ENCODE results near the gene RABGGTB. TPM values are rescaled to one million over a fixed set of nuclear protein-coding genes. Genes with fewer than 3 reads are reported as not detected.
A peak's percentile ranks its signal among the peaks of the same experiment; 100 is the strongest.

Gene RABGGTB
- total RNA-seq, 1 donor from 2014 or later, result 111 TPM

DNA sequence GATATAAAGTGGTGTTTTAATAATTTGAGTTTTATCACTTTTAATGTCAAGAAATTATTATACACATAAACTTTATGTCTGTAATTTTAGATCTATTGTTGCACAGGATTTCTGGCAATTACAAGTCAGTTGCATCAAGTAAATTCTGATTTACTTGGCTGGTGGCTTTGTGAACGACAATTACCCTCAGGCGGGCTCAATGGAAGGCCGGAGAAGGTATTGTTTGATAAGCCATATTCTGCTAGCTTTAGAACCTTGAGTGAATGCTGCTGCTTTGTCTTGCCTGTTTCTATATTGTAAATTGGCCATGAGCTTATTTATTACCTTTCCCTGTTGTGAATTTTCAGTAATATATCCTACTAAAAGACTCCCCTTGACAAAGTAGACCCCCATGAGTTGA is 6.0 kb downstream of the RABGGTB start:
- Mint-ChIP-seq H3K4me3 (no peak overlapping the region), H3K4me1 (peaks cover 53% of the 10 kb centered on the region), H3K9me3 (no peaks in the 10 kb centered on the region), H3K27ac (ENCODE audit: unreplicated experiment) (no peak overlapping the region), H3K36me3 (ENCODE audit: low read depth) (peaks cover 43% of the 10 kb centered on the region), H3K27me3 (ENCODE audit: low read depth) (no peaks in the 10 kb centered on the region)
- DNase-seq (ENCODE audit: low read depth, low spot score), result no peak
- no peak for TF ChIP-seq CTCF (conservative IDR thresholded peaks at IDR 0.05)

DNA sequence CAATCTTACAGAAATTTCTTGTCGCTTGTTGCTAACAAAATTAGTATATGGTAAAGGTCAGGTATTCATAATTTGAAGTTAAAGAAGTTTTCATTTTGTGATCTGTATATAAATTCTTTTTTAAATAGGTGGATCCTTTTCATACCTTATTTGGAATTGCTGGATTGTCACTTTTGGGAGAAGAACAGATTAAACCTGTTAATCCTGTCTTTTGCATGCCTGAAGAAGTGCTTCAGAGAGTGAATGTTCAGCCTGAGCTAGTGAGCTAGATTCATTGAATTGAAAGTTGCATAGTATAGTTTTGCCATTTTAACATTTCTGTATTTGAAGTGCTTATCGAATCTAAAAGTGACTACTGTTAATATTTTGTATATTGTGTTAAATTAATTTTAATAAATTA is 8.3 kb downstream of the RABGGTB start:
- no peaks in the 10 kb centered on the region for H3K27me3 Mint-ChIP-seq (ENCODE audit: low read depth)
- H3K4me1 Mint-ChIP-seq, result peaks cover 32% of the 10 kb centered on the region
- H3K4me3 Mint-ChIP-seq, result no peak overlapping the region
- no peak for DNase-seq (ENCODE audit: low read depth, low spot score)
- peaks cover 37% of the 10 kb centered on the region for H3K36me3 Mint-ChIP-seq (ENCODE audit: low read depth)
- no peak overlapping the region for H3K27ac Mint-ChIP-seq (ENCODE audit: unreplicated experiment)
- TF ChIP-seq CTCF (conservative IDR thresholded peaks at IDR 0.05), result no peak
- H3K9me3 Mint-ChIP-seq, result no peaks in the 10 kb centered on the region

- no peak for TF ChIP-seq CTCF (conservative IDR thresholded peaks at IDR 0.05)
- no peaks in the 10 kb centered on the region for H3K27me3 Mint-ChIP-seq (ENCODE audit: low read depth)
- no peak overlapping the region for H3K4me3 Mint-ChIP-seq
- H3K27ac Mint-ChIP-seq (ENCODE audit: unreplicated experiment), result no peak overlapping the region
- DNase-seq (ENCODE audit: low read depth, low spot score), result no peak
- no peaks in the 10 kb centered on the region for H3K9me3 Mint-ChIP-seq
- H3K36me3 Mint-ChIP-seq (ENCODE audit: low read depth), result peaks cover 34% of the 10 kb centered on the region
- peaks cover 19% of the 10 kb centered on the region for H3K4me1 Mint-ChIP-seq
Observed at GRCh38 chr1:75795703-75796193, 9.7 kb downstream of the RABGGTB start.

DNA sequence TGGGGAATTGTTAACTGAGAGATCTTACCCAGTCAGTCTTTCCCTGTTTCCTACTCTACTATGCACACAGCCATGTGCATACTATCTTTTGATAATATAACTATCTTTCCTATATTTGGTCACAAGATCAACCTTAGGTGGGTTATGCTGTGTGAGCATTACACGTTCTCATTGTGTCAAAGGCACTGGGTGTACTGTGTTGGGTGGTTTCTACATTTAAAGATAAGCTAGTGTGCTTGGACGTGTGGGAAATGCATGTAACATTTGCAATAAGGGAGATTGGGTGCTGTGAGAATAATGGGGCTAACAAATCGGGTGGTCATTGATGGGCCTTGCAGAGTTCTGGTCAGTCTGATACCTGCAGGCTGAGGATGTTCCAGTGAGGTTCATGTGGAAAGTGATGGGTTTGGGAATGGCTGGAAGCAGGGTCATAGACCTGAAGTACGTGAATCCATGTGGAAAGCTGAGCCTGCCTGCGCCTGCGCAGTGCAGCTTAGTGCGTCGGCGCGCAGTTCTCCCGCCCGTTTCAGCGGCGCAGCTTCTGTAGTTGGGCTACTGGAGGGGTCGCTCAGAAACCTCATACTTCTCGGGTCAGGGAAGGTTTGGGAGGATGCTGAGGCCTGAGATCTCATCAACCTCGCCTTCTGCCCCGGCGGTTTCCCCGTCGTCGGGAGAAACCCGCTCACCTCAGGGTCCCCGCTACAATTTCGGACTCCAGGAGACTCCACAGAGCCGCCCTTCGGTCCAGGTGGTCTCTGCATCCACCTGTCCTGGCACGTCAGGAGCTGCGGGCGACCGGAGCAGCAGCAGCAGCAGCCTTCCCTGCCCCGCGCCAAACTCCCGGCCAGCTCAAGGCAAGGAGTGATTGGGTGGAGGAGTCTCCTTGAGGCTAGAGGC is 10.6 kb downstream of the RABGGTB start, which contains the start of gene MSH4:
TSS of gene MSH4 (plus strand) at position 507 of the 897 bp plus-strand sequence. CDS start at position 611, 104 bp downstream.
- no peak for TF ChIP-seq CTCF (conservative IDR thresholded peaks at IDR 0.05)
- H3K4me1 Mint-ChIP-seq, result peaks cover 11% of the 10 kb centered on the region
- no peak for DNase-seq (ENCODE audit: low read depth, low spot score)
- no peaks in the 10 kb centered on the region for H3K9me3 Mint-ChIP-seq
- H3K27ac Mint-ChIP-seq (ENCODE audit: unreplicated experiment), result no peak within 1 kb of the TSS
- H3K27me3 Mint-ChIP-seq (ENCODE audit: low read depth), result no peaks in the 10 kb centered on the region
- H3K4me3 Mint-ChIP-seq, result peak within 1 kb of the TSS; percentile 21
- H3K36me3 Mint-ChIP-seq (ENCODE audit: low read depth), result peaks cover 28% of the 10 kb centered on the region

GRCh38 chr1:75797273-75797588 is 11.2 kb downstream of the RABGGTB start:
- Mint-ChIP-seq H3K4me1 (peaks cover 6% of the 10 kb centered on the region), H3K27me3 (ENCODE audit: low read depth) (no peaks in the 10 kb centered on the region), H3K27ac (ENCODE audit: unreplicated experiment) (no peak overlapping the region), H3K9me3 (no peaks in the 10 kb centered on the region), H3K4me3 (peak overlapping the region; percentile 21), H3K36me3 (ENCODE audit: low read depth) (peaks cover 24% of the 10 kb centered on the region)
- no peak for DNase-seq (ENCODE audit: low read depth, low spot score)
- TF ChIP-seq CTCF (conservative IDR thresholded peaks at IDR 0.05), result no peak

All from neural crest cell (in vitro differentiated cells).